A549 (cell line): Measurements from ENCODE around the gene KCTD6.

Experiments
- CEBPB ChIP-seq, 2 experiments: fragments of >200 bp in 1 of 2; sonication (Bioruptor Twin) in 1 of 2; formaldehyde crosslinking in 1 of 2; IDR thresholded peaks; 2 replicates each; pipeline ENCODE4 v1.6.1; 2012 to 2016
- CTCF ChIP-seq: fragments of >200 bp; sonication (Bioruptor Twin); formaldehyde crosslinking; IDR thresholded peaks from 3 replicates; pipeline ENCODE4 v1.5.1; 2016
- EHMT2 ChIP-seq: fragments of 200-600 bp; sonication (generic); IDR thresholded peaks from 2 replicates; pipeline ENCODE4 v1.6.1; 2016; ENCODE audit warnings: antibody characterized with exemption, low read depth, mild to moderate bottlenecking, moderate library complexity
- FOSB ChIP-seq: fragments of 250-450 bp; sonication (Bioruptor Pico); IDR thresholded peaks from 2 replicates; pipeline ENCODE4 v1.5.0; 2020; ENCODE audit warnings: mild to moderate bottlenecking, moderate library complexity
- HOXA7 ChIP-seq: fragments of 250-450 bp; sonication (Bioruptor Pico); IDR thresholded peaks from 2 replicates; pipeline ENCODE4 v1.5.0; 2020; ENCODE audit warnings: mild to moderate bottlenecking, moderate library complexity
- MAX ChIP-seq: IDR thresholded peaks from 2 replicates; pipeline ENCODE4 v1.6.1; 2012
- POLR2A ChIP-seq: IDR thresholded peaks from 2 replicates; pipeline ENCODE4 v1.6.1; 2012; ENCODE audit warnings: mild to moderate bottlenecking, low read length
- POLR2AphosphoS2 ChIP-seq: conservative IDR thresholded peaks from 2 replicates; pipeline ENCODE4 v1.6.1; 2012; ENCODE audit warnings: low read length, improper control_type of control experiment, inconsistent platforms
- RAD21 ChIP-seq, 2 experiments: fragments of >200 bp in 1 of 2; sonication (Bioruptor Twin) in 1 of 2; formaldehyde crosslinking in 1 of 2; IDR thresholded peaks in 1 of 2; conservative IDR thresholded peaks in 1 of 2; 2 replicates in 1 of 2; 3 replicates in 1 of 2; pipeline ENCODE4 v1.6.1; 2012 to 2018; ENCODE audit warnings: inconsistent platforms in 1 of 2
- USF2 ChIP-seq: fragments of 450-650 bp; IDR thresholded peaks from 2 replicates; pipeline ENCODE4 v1.6.1; 2014; ENCODE audit warnings: antibody characterized with exemption

GRCh38 chr3:58494107-58494506 is 2.2 kb downstream of the KCTD6 start:
- TF ChIP-seq CTCF: no peak
- TF ChIP-seq MAX: no peak
- no peak for TF ChIP-seq POLR2AphosphoS2
- TF ChIP-seq FOSB (CRISPR knock-in tag): no peak
- no peak for TF ChIP-seq HOXA7 (CRISPR knock-in tag)
- no peak for TF ChIP-seq USF2
- no peak for TF ChIP-seq RAD21 (conservative IDR thresholded peaks at IDR 0.05 in 1 of 2, IDR thresholded peaks at IDR 0.05 in 1 of 2)
- TF ChIP-seq POLR2A: no peak
- TF ChIP-seq CEBPB (IDR thresholded peaks at IDR 0.05): no peak
- no peak for TF ChIP-seq EHMT2
